Raji (cell line): ENCODE measurements around the gene NR0B1.

Experiments
- POLR2A ChIP-seq: IDR thresholded peaks from 2 replicates; pipeline ENCODE4 v1.6.1; 2011; ENCODE audit warnings: low read depth, low read length, control low read depth; ENCODE audit not compliant: insufficient read depth

The NR0B1 gene

GRCh38 chrX:30309139-30309571 lies at the start of gene NR0B1:
TSS of gene NR0B1 (minus strand) at chrX:30309390. CDS start at chrX:30309363, 27 bp downstream.
- no peak for TF ChIP-seq POLR2A

- TF ChIP-seq POLR2A: no peak
Observed at GRCh38 chrX:30349946-30350345, 40.8 kb upstream of the NR0B1 start.

GRCh38 chrX:30343206-30343605 lies 34.0 kb upstream of the NR0B1 start:
- TF ChIP-seq POLR2A: no peak

GRCh38 chrX:30340753-30341152 lies 31.6 kb upstream of the NR0B1 start:
- no peak for TF ChIP-seq POLR2A

- TF ChIP-seq POLR2A: no peak
Observed at GRCh38 chrX:30327762-30328161, 18.6 kb upstream of the NR0B1 start.

GRCh38 chrX:30317308-30317707 lies 8.1 kb upstream of the NR0B1 start:
- no peak for TF ChIP-seq POLR2A

- no peak for TF ChIP-seq POLR2A
Observed at GRCh38 chrX:30313322-30313721, 4.1 kb upstream of the NR0B1 start.

- no peak for TF ChIP-seq POLR2A
Observed at GRCh38 chrX:30312858-30313257, 3.7 kb upstream of the NR0B1 start.

- TF ChIP-seq POLR2A: no peak
Observed at GRCh38 chrX:30310429-30311206, 1.4 kb upstream of the NR0B1 start.

- no peak for TF ChIP-seq POLR2A
Observed at GRCh38 chrX:30308263-30309138, 689 bp downstream of the NR0B1 start.

GRCh38 chrX:30307466-30307865 lies 1.7 kb downstream of the NR0B1 start:
- no peak for TF ChIP-seq POLR2A

GRCh38 chrX:30304866-30305265 lies 4.3 kb downstream of the NR0B1 start:
- TF ChIP-seq POLR2A: no peak

GRCh38 chrX:30302956-30303355 lies 6.2 kb downstream of the NR0B1 start:
- TF ChIP-seq POLR2A: no peak

GRCh38 chrX:30301963-30302362 lies 7.2 kb downstream of the NR0B1 start:
- TF ChIP-seq POLR2A: no peak

- no peak for TF ChIP-seq POLR2A
Observed at GRCh38 chrX:30301208-30301607, 8.0 kb downstream of the NR0B1 start.

- TF ChIP-seq POLR2A: no peak
Observed at GRCh38 chrX:30296408-30297254, 12.6 kb downstream of the NR0B1 start.
